ENCODE measurements around the gene TMX2.

TMX2 gene

DNA sequence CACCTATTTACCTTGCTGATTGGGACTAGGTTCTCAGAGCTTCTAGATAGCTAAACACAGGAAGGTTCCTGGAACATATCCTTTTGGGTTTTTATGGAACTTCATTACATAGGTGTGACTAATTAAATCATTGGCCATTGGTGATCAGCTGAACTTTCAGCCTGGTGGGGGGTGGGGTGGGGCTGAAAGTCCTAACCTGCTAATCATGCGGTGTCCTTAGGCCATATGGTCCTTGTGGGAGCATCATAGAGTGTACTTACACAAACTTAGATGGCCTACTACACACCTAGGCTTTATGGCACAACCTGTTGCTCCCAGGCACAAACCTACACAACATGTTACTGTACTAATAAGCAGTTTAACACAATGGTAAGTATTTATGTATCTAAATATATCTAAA lies 20.3 kb downstream of the TMX2 start:
- Histone ChIP-seq H3K9ac (ENCODE audit: low read depth, low read length, poor library complexity, severe bottlenecking) (no peak overlapping the region), H3K9me3 (ENCODE audit: insufficient read depth, low read depth, low read length) (no peaks in the 10 kb centered on the region), H3K36me3 (ENCODE audit: insufficient read depth, low read length) (peaks cover 22% of the 10 kb centered on the region; the same call in 1 of the 2 replicates), H3K79me2 (ENCODE audit: insufficient read depth, low read length) (peaks cover 56% of the 10 kb centered on the region), H4K20me1 (ENCODE audit: insufficient read depth, low read length, poor library complexity, severe bottlenecking) (peaks cover 16% of the 10 kb centered on the region), H3K4me2 (ENCODE audit: low read depth, low read length, poor library complexity, severe bottlenecking) (no peak overlapping the region), H3K4me1 (ENCODE audit: insufficient read depth, low read length, poor library complexity, severe bottlenecking) (no peaks in the 10 kb centered on the region), H3F3A (ENCODE audit: low read depth) (no peaks in the 10 kb centered on the region; the same call in 1 of the 2 replicates), H3K9me2 (replicated peaks; ENCODE audit: low read depth, low read length) (no peaks in the 10 kb centered on the region), H2AFZ (ENCODE audit: low read length) (no peak overlapping the region), H3K4me3 (ENCODE audit: low read length, poor library complexity, severe bottlenecking) (no peak overlapping the region), H3K27me3 (ENCODE audit: insufficient read depth, low read length, poor library complexity, severe bottlenecking) (no peaks in the 10 kb centered on the region)
- TF ChIP-seq, protein P1, sequence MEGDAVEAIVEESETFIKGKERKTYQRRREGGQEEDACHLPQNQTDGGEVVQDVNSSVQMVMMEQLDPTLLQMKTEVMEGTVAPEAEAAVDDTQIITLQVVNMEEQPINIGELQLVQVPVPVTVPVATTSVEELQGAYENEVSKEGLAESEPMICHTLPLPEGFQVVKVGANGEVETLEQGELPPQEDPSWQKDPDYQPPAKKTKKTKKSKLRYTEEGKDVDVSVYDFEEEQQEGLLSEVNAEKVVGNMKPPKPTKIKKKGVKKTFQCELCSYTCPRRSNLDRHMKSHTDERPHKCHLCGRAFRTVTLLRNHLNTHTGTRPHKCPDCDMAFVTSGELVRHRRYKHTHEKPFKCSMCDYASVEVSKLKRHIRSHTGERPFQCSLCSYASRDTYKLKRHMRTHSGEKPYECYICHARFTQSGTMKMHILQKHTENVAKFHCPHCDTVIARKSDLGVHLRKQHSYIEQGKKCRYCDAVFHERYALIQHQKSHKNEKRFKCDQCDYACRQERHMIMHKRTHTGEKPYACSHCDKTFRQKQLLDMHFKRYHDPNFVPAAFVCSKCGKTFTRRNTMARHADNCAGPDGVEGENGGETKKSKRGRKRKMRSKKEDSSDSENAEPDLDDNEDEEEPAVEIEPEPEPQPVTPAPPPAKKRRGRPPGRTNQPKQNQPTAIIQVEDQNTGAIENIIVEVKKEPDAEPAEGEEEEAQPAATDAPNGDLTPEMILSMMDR (conservative IDR thresholded peaks at IDR 0.05; ENCODE audit: low read length): no peak
- TF ChIP-seq EZH2phosphoT487 (IDR thresholded peaks at IDR 0.05; ENCODE audit: borderline replicate concordance): no peak

GRCh38 chr11:57735619-57736298 lies 23.4 kb downstream of the TMX2 start:
- H3K27me3 ChIP-seq (ENCODE audit: insufficient read depth, low read length, poor library complexity, severe bottlenecking): no peaks in the 10 kb centered on the region
- H3K4me1 ChIP-seq (ENCODE audit: insufficient read depth, low read length, poor library complexity, severe bottlenecking): peaks cover 4% of the 10 kb centered on the region
- H3F3A ChIP-seq (ENCODE audit: low read depth): no peaks in the 10 kb centered on the region; the same call in 1 of the 2 replicates
- no peak overlapping the region for H3K4me2 ChIP-seq (ENCODE audit: low read depth, low read length, poor library complexity, severe bottlenecking)
- peaks cover 44% of the 10 kb centered on the region; the same call in 1 of the 2 replicates for H3K36me3 ChIP-seq (ENCODE audit: insufficient read depth, low read length)
- no peaks in the 10 kb centered on the region for H3K9me2 ChIP-seq (replicated peaks; ENCODE audit: low read depth, low read length)
- no peak overlapping the region for H3K4me3 ChIP-seq (ENCODE audit: low read length, poor library complexity, severe bottlenecking)
- H2AFZ ChIP-seq (ENCODE audit: low read length): no peak overlapping the region
- peaks cover 33% of the 10 kb centered on the region for H3K79me2 ChIP-seq (ENCODE audit: insufficient read depth, low read length)
- TF ChIP-seq, protein P1 (conservative IDR thresholded peaks at IDR 0.05; ENCODE audit: low read length): no peak
- no peak for TF ChIP-seq EZH2phosphoT487 (IDR thresholded peaks at IDR 0.05; ENCODE audit: borderline replicate concordance)
- no peaks in the 10 kb centered on the region for H3K9me3 ChIP-seq (ENCODE audit: insufficient read depth, low read depth, low read length)
- H4K20me1 ChIP-seq (ENCODE audit: insufficient read depth, low read length, poor library complexity, severe bottlenecking): peaks cover 9% of the 10 kb centered on the region
- no peak overlapping the region for H3K9ac ChIP-seq (ENCODE audit: low read depth, low read length, poor library complexity, severe bottlenecking)

GRCh38 chr11:57741132-57742086 lies 29.0 kb downstream of the TMX2 start, which contains the start of gene SELENOH:
Gene SELENOH, plus strand, starts transcription at chr11:57741491. Its CDS starts 105 bp downstream, at chr11:57741596.
- H3K9me3 ChIP-seq (ENCODE audit: insufficient read depth, low read depth, low read length): no peaks in the 10 kb centered on the region
- TF ChIP-seq EZH2phosphoT487 (IDR thresholded peaks at IDR 0.05; ENCODE audit: borderline replicate concordance): no peak
- TF ChIP-seq, protein P1 (conservative IDR thresholded peaks at IDR 0.05; ENCODE audit: low read length): no peak
- peaks cover 25% of the 10 kb centered on the region for H4K20me1 ChIP-seq (ENCODE audit: insufficient read depth, low read length, poor library complexity, severe bottlenecking)
- H3K27me3 ChIP-seq (ENCODE audit: insufficient read depth, low read length, poor library complexity, severe bottlenecking): peaks cover 3% of the 10 kb centered on the region
- H3K9ac ChIP-seq (ENCODE audit: low read depth, low read length, poor library complexity, severe bottlenecking): peak within 1 kb of the TSS; percentile 96
- H3F3A ChIP-seq (ENCODE audit: low read depth): no peaks in the 10 kb centered on the region
- peak within 1 kb of the TSS; percentile 81 for H2AFZ ChIP-seq (ENCODE audit: low read length)
- H3K9me2 ChIP-seq (replicated peaks; ENCODE audit: low read depth, low read length): no peaks in the 10 kb centered on the region
- peak within 1 kb of the TSS; percentile 91 for H3K4me2 ChIP-seq (ENCODE audit: low read depth, low read length, poor library complexity, severe bottlenecking)
- H3K36me3 ChIP-seq (ENCODE audit: insufficient read depth, low read length): peaks cover 53% of the 10 kb centered on the region
- peaks cover 23% of the 10 kb centered on the region for H3K4me1 ChIP-seq (ENCODE audit: insufficient read depth, low read length, poor library complexity, severe bottlenecking)
- peaks cover 33% of the 10 kb centered on the region for H3K79me2 ChIP-seq (ENCODE audit: insufficient read depth, low read length)
- H3K4me3 ChIP-seq (ENCODE audit: low read length, poor library complexity, severe bottlenecking): peak within 1 kb of the TSS; percentile 93
